SK-N-SH (cell line): ENCODE data around the gene EGLN3. TPM values are rescaled to one million over a fixed set of nuclear protein-coding genes. Genes with fewer than 3 reads are reported as not detected.

ENCODE experiments used
- CTCF ChIA-PET: fragments of 300-600, 350-600 bp; formaldehyde crosslinking; extraction: SDS; loops from one replicate; lab custom pipeline; 2021; lab: Yijun Ruan, JAX
- POLR2A ChIA-PET: fragments of 350-600 bp; sonication (Branson Sonifier 250); formaldehyde crosslinking; extraction: SDS; loops from one replicate; lab custom pipeline; 2020; ENCODE audit warnings: antibody characterized with exemption, inconsistent platforms; lab: Yijun Ruan, JAX
- DNase-seq: peaks from one replicate; pipeline ENCODE4 v3.0.0; 2012
- H2AFZ ChIP-seq: fragments of 200-600 bp; sonication (generic); 2 replicates; pipeline ENCODE4 v1.8.1; 2016; ENCODE audit warnings: antibody characterized with exemption, mild to moderate bottlenecking, low read depth
- H3F3A ChIP-seq: fragments of 200-600 bp; sonication (generic); replicated peaks from 2 replicates; pipeline ENCODE3; 2016; ENCODE audit warnings: antibody characterized with exemption, mild to moderate bottlenecking; ENCODE audit not compliant: insufficient read depth
- H3K27ac ChIP-seq, 2 experiments: fragments of 200-500 bp in 1 of 2; fragments of 200-600 bp in 1 of 2; sonication (Bioruptor generic) in 1 of 2; sonication (generic), shearing (Covaris generic) in 1 of 2; 2 replicates each; pipeline versions ENCODE4 v1.5.1 to v1.6.1; 2014 to 2016; ENCODE audit warnings: low read depth in 2 of 2, inconsistent platforms in 1 of 2, low read length in 1 of 2, mild to moderate bottlenecking in 1 of 2, mixed read lengths in 1 of 2
- H3K27me3 ChIP-seq: fragments of 200-600 bp; sonication (generic), shearing (Covaris generic); 2 replicates; pipeline ENCODE4 v1.6.1; 2016; ENCODE audit warnings: mixed run types; ENCODE audit not compliant: insufficient read depth
- H3K36me3 ChIP-seq, 2 experiments: fragments of 200-500 bp in 1 of 2; fragments of 200-600 bp in 1 of 2; sonication (Bioruptor generic) in 1 of 2; sonication (generic) in 1 of 2; replicated peaks in 1 of 2; 2 replicates each; pipeline versions ENCODE3 to v1.5.1; 2014 to 2016; ENCODE audit warnings: low read length in 1 of 2, mild to moderate bottlenecking in 1 of 2; ENCODE audit not compliant: insufficient read depth in 2 of 2, control insufficient read depth in 1 of 2
- H3K4me1 ChIP-seq, 2 experiments: fragments of 200-500 bp in 1 of 2; fragments of 200-600 bp in 1 of 2; sonication (Bioruptor generic) in 1 of 2; sonication (generic), shearing (Covaris generic) in 1 of 2; 2 replicates each; pipeline versions ENCODE4 v1.5.1 to v1.6.1; 2014 to 2016; ENCODE audit warnings: low read depth in 1 of 2, low read length in 1 of 2, mixed run types in 1 of 2; ENCODE audit not compliant: insufficient read depth in 2 of 2, control insufficient read depth in 1 of 2
- H3K4me2 ChIP-seq: fragments of 200-600 bp; sonication (generic), shearing (Covaris generic); 2 replicates; pipeline ENCODE4 v1.6.1; 2017; ENCODE audit warnings: mixed run types
- H3K4me3 ChIP-seq, 2 experiments: fragments of 200-500 bp in 1 of 2; fragments of 200-600 bp in 1 of 2; sonication (Bioruptor generic) in 1 of 2; sonication (generic), shearing (Covaris generic) in 1 of 2; 2 replicates each; pipeline versions ENCODE4 v1.5.1 to v1.8.1; 2014 to 2016; ENCODE audit warnings: low read depth in 2 of 2, inconsistent platforms in 1 of 2, low read length in 1 of 2, mild to moderate bottlenecking in 1 of 2, mixed read lengths in 1 of 2, moderate library complexity in 1 of 2
- H3K79me2 ChIP-seq: fragments of 200-600 bp; sonication (generic); 2 replicates; pipeline ENCODE4 v1.8.1; 2017; ENCODE audit warnings: mild to moderate bottlenecking; ENCODE audit not compliant: insufficient read depth
- H3K9ac ChIP-seq: fragments of 200-600 bp; sonication (generic); 2 replicates; pipeline ENCODE4 v1.6.1; 2017; ENCODE audit warnings: mixed run types
- H3K9me2 ChIP-seq: fragments of 200-600 bp; sonication (generic); 2 replicates; pipeline ENCODE4 v1.6.1; 2017; ENCODE audit warnings: mixed run types
- H3K9me3 ChIP-seq: fragments of 200-600 bp; sonication (generic); 2 replicates; pipeline ENCODE4 v1.6.1; 2017; ENCODE audit warnings: mixed run types, mild to moderate bottlenecking, moderate library complexity
- H4K20me1 ChIP-seq: fragments of 200-600 bp; sonication (generic); 2 replicates; pipeline ENCODE4 v1.6.1; 2017; ENCODE audit warnings: mild to moderate bottlenecking, mixed run types; ENCODE audit not compliant: insufficient read depth
- CHD2 ChIP-seq: fragments of 150-350 bp; IDR thresholded peaks from 2 replicates; pipeline ENCODE4 v1.6.1; 2018; ENCODE audit warnings: low read length; ENCODE audit not compliant: partially characterized antibody
- ELF1 ChIP-seq: IDR thresholded peaks from 2 replicates; pipeline ENCODE4 v1.4.0; 2012
- EP300 ChIP-seq, 2 experiments: IDR thresholded peaks; 2 replicates each; pipeline versions ENCODE4 v1.4.0 to v1.6.1; 2012; ENCODE audit warnings: borderline replicate concordance in 1 of 2, low read depth in 1 of 2, low read length in 1 of 2
- EZH2phosphoT487 ChIP-seq: fragments of 200-600 bp; sonication (generic); IDR thresholded peaks from 2 replicates; pipeline ENCODE4 v1.6.1; 2017; ENCODE audit warnings: low read depth, mixed run types, mild to moderate bottlenecking, antibody characterized with exemption, moderate library complexity, borderline replicate concordance
- FOSL2 ChIP-seq: IDR thresholded peaks from 2 replicates; pipeline ENCODE4 v1.4.0; 2012; ENCODE audit warnings: low read depth, mild to moderate bottlenecking, moderate library complexity, borderline replicate concordance
- GABPA ChIP-seq: IDR thresholded peaks from 2 replicates; pipeline ENCODE4 v1.4.0; 2012; ENCODE audit warnings: low read depth, mild to moderate bottlenecking
- IRF3 ChIP-seq: fragments of 150-350 bp; IDR thresholded peaks from 2 replicates; pipeline ENCODE4 v1.6.1; 2016; ENCODE audit warnings: mild to moderate bottlenecking, low read depth, low read length
- JUND ChIP-seq: IDR thresholded peaks from 2 replicates; pipeline ENCODE4 v1.4.0; 2012
- MEF2A ChIP-seq: IDR thresholded peaks from 2 replicates; pipeline ENCODE4 v1.4.0; 2012; ENCODE audit warnings: low read depth, borderline replicate concordance
- MXI1 ChIP-seq: IDR thresholded peaks from 2 replicates; pipeline ENCODE4 v1.6.1; 2012; ENCODE audit warnings: mild to moderate bottlenecking, low read depth, low read length, improper control_type of control experiment
- NFIC ChIP-seq: IDR thresholded peaks from 2 replicates; pipeline ENCODE4 v1.4.0; 2012; ENCODE audit warnings: borderline replicate concordance
- NRF1 ChIP-seq: IDR thresholded peaks from 2 replicates; pipeline ENCODE4 v1.6.1; 2012; ENCODE audit warnings: low read depth, mild to moderate bottlenecking, low read length
- RAD21 ChIP-seq: IDR thresholded peaks from 2 replicates; pipeline ENCODE4 v1.6.1; 2012; ENCODE audit warnings: mild to moderate bottlenecking, low read length
- RCOR1 ChIP-seq: fragments of 150-350 bp; IDR thresholded peaks from 2 replicates; pipeline ENCODE4 v1.6.1; 2017; ENCODE audit warnings: antibody characterized with exemption, low read length
- RFX5 ChIP-seq: IDR thresholded peaks from 2 replicates; pipeline ENCODE4 v1.6.1; 2012; ENCODE audit warnings: mild to moderate bottlenecking, improper control_type of control experiment, low read length
- RXRA ChIP-seq: IDR thresholded peaks from 2 replicates; pipeline ENCODE4 v1.4.0; 2012; ENCODE audit warnings: low read depth, mild to moderate bottlenecking, borderline replicate concordance
- SMC3 ChIP-seq: IDR thresholded peaks from 2 replicates; pipeline ENCODE4 v1.6.1; 2012; ENCODE audit warnings: low read depth, low read length, improper control_type of control experiment
- TAF1 ChIP-seq: IDR thresholded peaks from 2 replicates; pipeline ENCODE4 v1.6.1; 2012; ENCODE audit warnings: low read depth, mild to moderate bottlenecking, low read length, moderate library complexity, borderline replicate concordance
- TEAD4 ChIP-seq: IDR thresholded peaks from 2 replicates; pipeline ENCODE4 v1.4.0; 2012; ENCODE audit warnings: mild to moderate bottlenecking, borderline replicate concordance; ENCODE audit not compliant: insufficient read depth
- USF2 ChIP-seq: fragments of 150-350 bp; IDR thresholded peaks from 2 replicates; pipeline ENCODE4 v1.6.1; 2017; ENCODE audit warnings: antibody characterized with exemption, low read length, low read depth, borderline replicate concordance
- WGBS: methylation state at CpG from one replicate; pipeline ENCODE4 v1.1.6; 2017; ENCODE audit warnings: low lambda C conversion rate; 5-methylcytosine and 5-hydroxymethylcytosine counted together
- polyA plus RNA-seq, 3 experiments: library from polyadenylated mRNA; depleted of rRNA; stranded (reverse); fragments of >200 nt; gene quantifications; 2 replicates each; pipeline ENCODE4 v1.2.3, GENCODE V29; 2012
- TF ChIP-seq, protein P1 (sequence below): IDR thresholded peaks from 2 replicates; pipeline ENCODE4 v1.6.1; 2012; ENCODE audit warnings: mild to moderate bottlenecking, low read depth, low read length, moderate library complexity

The EGLN3 gene
- polyA plus RNA-seq, 1 of the 3 experiments (the other 2 are of a cell fraction) = 0.31 TPM

GRCh38 chr14:33880330-33880729, 70.5 kb downstream of the EGLN3 start:
- no peak overlapping the region for H3K27ac ChIP-seq
- WGBS = 42% methylated on average over 1 of the region's 1 CpG
- CTCF ChIA-PET = no interaction called here

DNA sequence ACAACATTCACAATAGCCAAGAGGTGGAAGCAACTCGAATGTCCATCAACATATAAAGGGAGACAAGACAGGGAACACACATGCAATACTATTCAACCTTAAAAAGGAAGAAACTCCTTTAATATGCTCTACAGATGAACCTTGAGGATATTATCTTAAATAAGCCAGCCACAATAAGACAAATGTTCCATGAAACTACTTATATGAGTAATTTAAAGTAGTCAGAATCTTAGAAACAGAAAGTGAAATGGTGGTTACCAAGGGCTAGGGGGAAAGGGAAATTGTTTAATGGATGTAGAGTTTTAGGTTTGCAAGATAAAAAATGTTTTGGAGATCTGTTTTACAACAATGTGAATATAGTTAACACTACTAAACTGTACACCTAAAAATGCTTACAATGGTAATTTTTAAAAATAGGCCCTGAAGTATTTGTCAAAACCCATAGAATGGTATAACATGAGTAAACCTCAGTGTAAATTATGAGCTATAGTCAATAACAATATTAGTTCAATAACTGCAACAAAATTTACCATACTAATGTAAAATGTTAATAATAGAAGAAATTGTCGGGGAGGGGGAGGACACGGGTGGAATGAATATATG, 71.1 kb downstream of the EGLN3 start:
- H3K9ac ChIP-seq = no peak overlapping the region
- no peak overlapping the region for H2AFZ ChIP-seq
- H3K79me2 ChIP-seq = no peaks in the 10 kb centered on the region
- POLR2A ChIA-PET = no interaction called here
- H3K4me3 ChIP-seq = no peak overlapping the region
- no peaks in the 10 kb centered on the region for H3K27me3 ChIP-seq
- no peaks in the 10 kb centered on the region for H4K20me1 ChIP-seq
- no peaks in the 10 kb centered on the region for H3F3A ChIP-seq
- H3K27ac ChIP-seq = no peak overlapping the region
- 51% methylated on average over 3 of the region's 3 CpGs for WGBS
- no peaks in the 10 kb centered on the region for H3K4me1 ChIP-seq
- CTCF ChIA-PET = no interaction called here
- no peak overlapping the region for H3K4me2 ChIP-seq
- H3K9me3 ChIP-seq = no peaks in the 10 kb centered on the region
- DNase-seq = no peak
- no peaks in the 10 kb centered on the region for H3K9me2 ChIP-seq
- H3K36me3 ChIP-seq = no peaks in the 10 kb centered on the region
- TF ChIP-seq RXRA (no peak), CHD2 (no peak), EP300 (IDR thresholded peaks at IDR 0.05; ENCODE audit: borderline replicate concordance in 1 of 2, low read depth in 1 of 2, low read length in 1 of 2) (no peak), TEAD4 (no peak), TAF1 (no peak), MEF2A (no peak), NFIC (no peak), RAD21 (no peak), FOSL2 (no peak), JUND (no peak), GABPA (no peak), ELF1 (no peak), NRF1 (no peak), SMC3 (no peak), MXI1 (no peak), IRF3 (no peak), EZH2phosphoT487 (no peak)

More at GRCh38 chr14:33880330-33880729, 70.5 kb downstream of the EGLN3 start:
- H2AFZ ChIP-seq = no peak overlapping the region
- H3K9me3 ChIP-seq = no peaks in the 10 kb centered on the region
- H3K4me2 ChIP-seq = no peak overlapping the region
- POLR2A ChIA-PET = no interaction called here
- no peaks in the 10 kb centered on the region for H3K27me3 ChIP-seq
- no peaks in the 10 kb centered on the region for H3K4me1 ChIP-seq
- H3F3A ChIP-seq = no peaks in the 10 kb centered on the region
- H3K9ac ChIP-seq = no peak overlapping the region
- H3K79me2 ChIP-seq = no peaks in the 10 kb centered on the region
- no peaks in the 10 kb centered on the region for H3K36me3 ChIP-seq
- TF ChIP-seq TEAD4 = no peak
- no peak for TF ChIP-seq EP300 (IDR thresholded peaks at IDR 0.05; ENCODE audit: borderline replicate concordance in 1 of 2, low read depth in 1 of 2, low read length in 1 of 2)
- TF ChIP-seq FOSL2 = no peak
- TF ChIP-seq RCOR1 = no peak
- TF ChIP-seq, protein P1, sequence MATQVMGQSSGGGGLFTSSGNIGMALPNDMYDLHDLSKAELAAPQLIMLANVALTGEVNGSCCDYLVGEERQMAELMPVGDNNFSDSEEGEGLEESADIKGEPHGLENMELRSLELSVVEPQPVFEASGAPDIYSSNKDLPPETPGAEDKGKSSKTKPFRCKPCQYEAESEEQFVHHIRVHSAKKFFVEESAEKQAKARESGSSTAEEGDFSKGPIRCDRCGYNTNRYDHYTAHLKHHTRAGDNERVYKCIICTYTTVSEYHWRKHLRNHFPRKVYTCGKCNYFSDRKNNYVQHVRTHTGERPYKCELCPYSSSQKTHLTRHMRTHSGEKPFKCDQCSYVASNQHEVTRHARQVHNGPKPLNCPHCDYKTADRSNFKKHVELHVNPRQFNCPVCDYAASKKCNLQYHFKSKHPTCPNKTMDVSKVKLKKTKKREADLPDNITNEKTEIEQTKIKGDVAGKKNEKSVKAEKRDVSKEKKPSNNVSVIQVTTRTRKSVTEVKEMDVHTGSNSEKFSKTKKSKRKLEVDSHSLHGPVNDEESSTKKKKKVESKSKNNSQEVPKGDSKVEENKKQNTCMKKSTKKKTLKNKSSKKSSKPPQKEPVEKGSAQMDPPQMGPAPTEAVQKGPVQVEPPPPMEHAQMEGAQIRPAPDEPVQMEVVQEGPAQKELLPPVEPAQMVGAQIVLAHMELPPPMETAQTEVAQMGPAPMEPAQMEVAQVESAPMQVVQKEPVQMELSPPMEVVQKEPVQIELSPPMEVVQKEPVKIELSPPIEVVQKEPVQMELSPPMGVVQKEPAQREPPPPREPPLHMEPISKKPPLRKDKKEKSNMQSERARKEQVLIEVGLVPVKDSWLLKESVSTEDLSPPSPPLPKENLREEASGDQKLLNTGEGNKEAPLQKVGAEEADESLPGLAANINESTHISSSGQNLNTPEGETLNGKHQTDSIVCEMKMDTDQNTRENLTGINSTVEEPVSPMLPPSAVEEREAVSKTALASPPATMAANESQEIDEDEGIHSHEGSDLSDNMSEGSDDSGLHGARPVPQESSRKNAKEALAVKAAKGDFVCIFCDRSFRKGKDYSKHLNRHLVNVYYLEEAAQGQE = no peak
- TF ChIP-seq RFX5 = no peak
- TF ChIP-seq MXI1 = no peak
- TF ChIP-seq USF2 = no peak
- no peaks in the 10 kb centered on the region for H4K20me1 ChIP-seq
- no peak overlapping the region for H3K4me3 ChIP-seq
- DNase-seq = no peak
- H3K9me2 ChIP-seq = no peaks in the 10 kb centered on the region
